Measurements from ENCODE around the gene UBE2Z. TPM values are rescaled to one million over a fixed set of nuclear protein-coding genes. Genes with fewer than 3 reads are reported as not detected.

UBE2Z gene
- total and polyA plus RNA-seq, 2 of the 13 experiments (the other 11 are each of a cell fraction or from before 2014, with no cell fraction given) = 63.2 to 122 TPM

- TF ChIP-seq ZIK1 (CRISPR knock-in tag; IDR thresholded peaks at IDR 0.05; ENCODE audit: borderline replicate concordance, low read depth) = no peak; the same call in 1 of the 2 replicates
- TF ChIP-seq ZKSCAN8 (CRISPR knock-in tag; IDR thresholded peaks at IDR 0.05; ENCODE audit: borderline replicate concordance) = peak; percentile 40; the same call in 1 of the 2 replicates
- TF ChIP-seq GLI4 (CRISPR knock-in tag; IDR thresholded peaks at IDR 0.05; ENCODE audit: borderline replicate concordance) = no peak
- TF ChIP-seq KAT2B (IDR thresholded peaks at IDR 0.05; ENCODE audit: borderline replicate concordance, low read depth, low read length) = no peak
- TF ChIP-seq MIER3 (CRISPR knock-in tag; IDR thresholded peaks at IDR 0.05; ENCODE audit: borderline replicate concordance) = peak; percentile 89; the same call in 1 of the 2 replicates
These were observed 62.9 kb downstream of the UBE2Z start (continued) for GRCh38 chr17:48970865-48971687.

DNA sequence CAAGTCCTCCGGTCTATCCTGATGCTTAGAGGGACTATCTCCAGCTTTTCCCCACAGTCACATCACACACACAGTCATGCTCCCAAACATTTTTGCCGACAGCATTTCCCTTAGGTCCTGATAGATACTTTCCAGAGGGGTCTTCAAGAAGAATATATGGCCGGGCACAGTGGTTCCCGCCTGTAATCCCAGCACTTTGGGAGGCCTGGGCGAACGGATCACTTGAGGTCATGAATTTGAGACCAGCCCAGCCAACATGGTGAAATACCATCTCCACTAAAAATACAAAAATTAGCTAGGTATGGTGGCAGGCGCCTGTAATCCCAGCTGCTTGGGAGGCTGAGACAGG is 64.5 kb downstream of the UBE2Z start:
- peak overlapping the region; percentile 22 for H2AFZ ChIP-seq (ENCODE audit: low read length)
- peak; percentile 13 for ATAC-seq
- peaks cover 46% of the 10 kb centered on the region for H3K4me1 ChIP-seq (ENCODE audit: insufficient read depth, low read length)
- H3K4me2 ChIP-seq (ENCODE audit: low read depth, low read length) = peak overlapping the region; percentile 97
- FAIRE-seq = no peak
- H3K9me3 ChIP-seq (ENCODE audit: low read length) = no peaks in the 10 kb centered on the region
- DNase-seq (ENCODE audit: low spot score) = no peak
- no peaks in the 10 kb centered on the region for H3K27me3 ChIP-seq (ENCODE audit: control insufficient read depth in 1 of 2, insufficient read depth in 2 of 2, low read length in 2 of 2)
- H3K9ac ChIP-seq (ENCODE audit: insufficient read depth, low read depth, low read length) = peak overlapping the region; percentile 65
- no peaks in the 10 kb centered on the region for H3K36me3 ChIP-seq (replicated peaks in 1 of 2; ENCODE audit: control insufficient read depth in 1 of 2, insufficient read depth in 2 of 2, low read length in 2 of 2)
- H3K4me3 ChIP-seq (replicated peaks in 1 of 3; ENCODE audit: insufficient read depth in 1 of 3, low read depth in 2 of 3, low read length in 3 of 3) = peak overlapping the region; percentile 47 to 68 (median 48); a peak in 5 of 6 replicates
- BruUV-seq (replicated peaks) = TSS peak; percentile 81
- ChIA-PET POLR2A (interaction anchor here (0.6 to 7.4 kb wide), 17 partner anchors 8 to 134 kb away, joined by 3 to 268 read pairs (median 16); partner anchors contain the start of genes ATP5MC1, IGF2BP1 and SNF8), CTCF (ENCODE audit: low intra/inter-chr PET ratio, low total read pairs) (no interaction called here)
- H4K20me1 ChIP-seq (ENCODE audit: insufficient read depth, low read length) = no peaks in the 10 kb centered on the region
- 6% methylated on average over 7 of the region's 7 CpGs for WGBS (ENCODE audit: low lambda C conversion rate)
- intact Hi-C loops (cut with micrococcal nuclease; ENCODE audit: unreplicated experiment) = no loop called here
- peak overlapping the region; percentile 79 for H3K27ac ChIP-seq (ENCODE audit: extremely low read length, insufficient read depth, low read length)
- in situ Hi-C loops (cut with HindIII; ENCODE audit: extremely low pct_ligation_motif_present, low pct_unique_long_range_greater_than_20kb) = no loop called here
- no peaks in the 10 kb centered on the region for H3K79me2 ChIP-seq (ENCODE audit: insufficient read depth, low read length)
- TF ChIP-seq ZNF33A (CRISPR knock-in tag; IDR thresholded peaks at IDR 0.05; ENCODE audit: borderline replicate concordance) = no peak
- no peak for TF ChIP-seq RFX3 (CRISPR knock-in tag; IDR thresholded peaks at IDR 0.05)
- TF ChIP-seq ARID4A (CRISPR knock-in tag; IDR thresholded peaks at IDR 0.05; ENCODE audit: borderline replicate concordance) = no peak
- TF ChIP-seq, protein P1, sequence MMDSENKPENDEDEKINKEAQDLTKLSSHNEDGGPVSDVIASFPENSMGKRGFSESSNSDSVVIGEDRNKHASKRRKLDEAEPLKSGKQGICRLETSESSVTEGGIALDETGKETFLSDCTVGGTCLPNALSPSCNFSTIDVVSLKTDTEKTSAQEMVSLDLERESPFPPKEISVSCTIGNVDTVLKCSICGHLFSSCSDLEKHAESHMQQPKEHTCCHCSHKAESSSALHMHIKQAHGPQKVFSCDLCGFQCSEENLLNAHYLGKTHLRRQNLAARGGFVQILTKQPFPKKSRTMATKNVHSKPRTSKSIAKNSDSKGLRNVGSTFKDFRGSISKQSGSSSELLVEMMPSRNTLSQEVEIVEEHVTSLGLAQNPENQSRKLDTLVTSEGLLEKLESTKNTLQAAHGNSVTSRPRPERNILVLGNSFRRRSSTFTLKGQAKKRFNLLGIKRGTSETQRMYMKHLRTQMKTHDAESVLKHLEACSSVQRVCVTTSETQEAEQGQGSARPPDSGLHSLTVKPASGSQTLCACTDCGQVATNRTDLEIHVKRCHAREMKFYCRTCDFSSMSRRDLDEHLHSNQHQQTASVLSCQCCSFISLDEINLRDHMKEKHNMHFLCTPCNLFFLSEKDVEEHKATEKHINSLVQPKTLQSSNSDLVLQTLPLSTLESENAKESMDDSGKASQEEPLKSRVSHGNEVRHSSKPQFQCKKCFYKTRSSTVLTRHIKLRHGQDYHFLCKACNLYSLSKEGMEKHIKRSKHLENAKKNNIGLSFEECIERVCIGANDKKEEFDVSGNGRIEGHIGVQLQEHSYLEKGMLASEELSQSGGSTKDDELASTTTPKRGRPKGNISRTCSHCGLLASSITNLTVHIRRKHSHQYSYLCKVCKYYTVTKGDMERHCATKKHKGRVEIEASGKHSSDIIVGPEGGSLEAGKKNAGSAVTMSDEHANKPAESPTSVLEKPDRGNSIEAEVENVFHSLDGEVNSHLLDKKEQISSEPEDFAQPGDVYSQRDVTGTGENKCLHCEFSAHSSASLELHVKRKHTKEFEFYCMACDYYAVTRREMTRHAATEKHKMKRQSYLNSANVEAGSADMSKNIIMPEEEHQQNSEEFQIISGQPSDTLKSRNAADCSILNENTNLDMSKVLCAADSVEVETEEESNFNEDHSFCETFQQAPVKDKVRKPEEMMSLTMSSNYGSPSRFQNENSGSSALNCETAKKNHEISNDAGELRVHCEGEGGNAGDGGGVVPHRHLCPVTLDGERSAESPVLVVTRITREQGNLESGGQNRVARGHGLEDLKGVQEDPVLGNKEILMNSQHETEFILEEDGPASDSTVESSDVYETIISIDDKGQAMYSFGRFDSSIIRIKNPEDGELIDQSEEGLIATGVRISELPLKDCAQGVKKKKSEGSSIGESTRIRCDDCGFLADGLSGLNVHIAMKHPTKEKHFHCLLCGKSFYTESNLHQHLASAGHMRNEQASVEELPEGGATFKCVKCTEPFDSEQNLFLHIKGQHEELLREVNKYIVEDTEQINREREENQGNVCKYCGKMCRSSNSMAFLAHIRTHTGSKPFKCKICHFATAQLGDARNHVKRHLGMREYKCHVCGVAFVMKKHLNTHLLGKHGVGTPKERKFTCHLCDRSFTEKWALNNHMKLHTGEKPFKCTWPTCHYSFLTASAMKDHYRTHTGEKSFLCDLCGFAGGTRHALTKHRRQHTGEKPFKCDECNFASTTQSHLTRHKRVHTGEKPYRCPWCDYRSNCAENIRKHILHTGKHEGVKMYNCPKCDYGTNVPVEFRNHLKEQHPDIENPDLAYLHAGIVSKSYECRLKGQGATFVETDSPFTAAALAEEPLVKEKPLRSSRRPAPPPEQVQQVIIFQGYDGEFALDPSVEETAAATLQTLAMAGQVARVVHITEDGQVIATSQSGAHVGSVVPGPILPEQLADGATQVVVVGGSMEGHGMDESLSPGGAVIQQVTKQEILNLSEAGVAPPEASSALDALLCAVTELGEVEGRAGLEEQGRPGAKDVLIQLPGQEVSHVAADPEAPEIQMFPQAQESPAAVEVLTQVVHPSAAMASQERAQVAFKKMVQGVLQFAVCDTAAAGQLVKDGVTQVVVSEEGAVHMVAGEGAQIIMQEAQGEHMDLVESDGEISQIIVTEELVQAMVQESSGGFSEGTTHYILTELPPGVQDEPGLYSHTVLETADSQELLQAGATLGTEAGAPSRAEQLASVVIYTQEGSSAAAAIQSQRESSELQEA (CRISPR knock-in tag; IDR thresholded peaks at IDR 0.05; ENCODE audit: not compliant biosample characterization) = no peak

All from HepG2 (cell line).